HG02885 (cell line): ENCODE data around the gene PDE4C.

Experiments used
- ATAC-seq: cut with Tn5 transposase; IDR thresholded peaks from one replicate; pipeline ENCODE4 v1.9.1; 2021; ENCODE audit warnings: mild to moderate bottlenecking; ENCODE audit not compliant: unreplicated experiment, poor library complexity

Gene PDE4C

GRCh38 chr19:18254546-18255503 is 28.6 kb upstream of the PDE4C start:
- ATAC-seq: no peak

GRCh38 chr19:18253716-18254115 is 27.5 kb upstream of the PDE4C start:
- no peak for ATAC-seq

- ATAC-seq: no peak
Measured at GRCh38 chr19:18253130-18253529, 26.9 kb upstream of the PDE4C start.

DNA sequence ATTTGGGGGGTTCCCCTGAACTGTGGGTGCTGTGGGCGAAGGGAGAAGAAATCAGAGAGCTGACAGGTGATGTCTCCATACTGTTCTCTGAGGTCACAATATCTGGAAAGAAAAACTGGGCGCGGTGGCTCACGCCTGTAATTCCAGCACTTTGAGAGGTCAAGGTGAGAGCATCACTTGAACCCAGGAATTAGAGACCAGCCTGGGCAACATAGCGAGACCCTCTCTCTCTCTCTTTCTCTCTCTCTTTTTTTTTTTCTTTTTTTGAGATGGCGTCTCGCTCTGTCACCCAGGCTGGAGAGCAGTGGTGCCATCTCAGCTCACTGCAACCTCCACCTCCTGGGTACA is 26.1 kb upstream of the PDE4C start:
- no peak for ATAC-seq

DNA sequence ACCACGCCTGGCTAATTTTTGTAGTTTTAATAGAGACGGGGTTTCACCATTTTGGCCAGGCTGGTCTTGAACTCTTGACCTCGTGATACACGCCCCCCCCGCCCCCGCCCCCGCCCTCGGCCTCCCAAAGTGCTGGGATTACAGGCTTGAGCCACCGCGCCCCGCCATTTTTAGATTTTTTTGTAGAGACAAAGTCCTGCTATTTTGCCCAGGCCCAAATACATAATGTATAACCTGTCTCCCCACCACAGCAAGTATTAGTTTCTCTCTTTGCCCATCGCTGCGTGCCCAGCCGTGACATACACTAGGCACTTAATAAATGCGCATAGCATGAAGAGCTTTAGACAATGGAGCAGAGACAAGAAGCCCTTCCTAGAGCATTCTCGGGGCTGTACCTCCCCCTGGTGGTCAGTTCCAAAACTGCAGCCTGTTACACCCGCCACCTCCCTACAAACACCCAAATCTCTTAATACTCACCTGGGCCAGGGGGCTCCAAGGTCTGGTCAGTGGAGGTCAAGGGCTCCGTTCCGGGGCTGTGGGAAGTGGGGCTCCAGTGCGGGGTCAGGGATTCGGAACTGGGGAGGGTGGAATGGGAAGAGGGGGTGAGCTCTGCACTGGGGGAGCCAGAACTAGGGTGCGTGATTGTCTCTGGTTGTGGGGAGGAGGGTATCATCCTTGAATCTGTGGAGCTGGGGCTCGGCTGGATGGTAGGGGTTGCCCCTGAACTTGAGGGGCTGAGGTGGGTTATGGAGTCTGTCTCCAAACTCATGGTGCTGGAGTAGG is 25.5 kb upstream of the PDE4C start:
- ATAC-seq: no peak

DNA sequence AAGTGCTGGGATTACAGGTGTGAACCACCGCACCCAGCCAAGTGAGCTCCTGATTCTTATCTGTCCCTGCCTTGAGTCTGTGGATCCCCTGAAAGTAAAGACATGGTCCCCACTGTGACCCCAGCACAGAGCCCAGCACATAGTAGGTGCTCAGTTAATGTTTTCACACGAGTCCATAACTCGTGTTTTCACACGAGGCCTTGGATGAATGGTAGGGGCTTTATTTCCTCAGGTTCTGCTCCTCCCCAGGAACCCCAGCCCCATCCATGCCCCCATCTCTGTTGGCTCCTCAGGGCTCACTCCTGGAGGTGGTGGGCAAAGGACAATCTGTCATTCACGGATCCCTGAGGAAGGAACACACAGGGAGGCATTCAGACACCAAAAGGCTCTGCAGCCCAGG is 23.6 kb upstream of the PDE4C start:
- ATAC-seq: no peak

GRCh38 chr19:18245297-18245696 is 19.1 kb upstream of the PDE4C start:
- no peak for ATAC-seq

- ATAC-seq: no peak
Measured at GRCh38 chr19:18239303-18239702, 13.1 kb upstream of the PDE4C start.

GRCh38 chr19:18234194-18234593 is 8.0 kb upstream of the PDE4C start:
- no peak for ATAC-seq

GRCh38 chr19:18233224-18233825 is 7.1 kb upstream of the PDE4C start:
- no peak for ATAC-seq

DNA sequence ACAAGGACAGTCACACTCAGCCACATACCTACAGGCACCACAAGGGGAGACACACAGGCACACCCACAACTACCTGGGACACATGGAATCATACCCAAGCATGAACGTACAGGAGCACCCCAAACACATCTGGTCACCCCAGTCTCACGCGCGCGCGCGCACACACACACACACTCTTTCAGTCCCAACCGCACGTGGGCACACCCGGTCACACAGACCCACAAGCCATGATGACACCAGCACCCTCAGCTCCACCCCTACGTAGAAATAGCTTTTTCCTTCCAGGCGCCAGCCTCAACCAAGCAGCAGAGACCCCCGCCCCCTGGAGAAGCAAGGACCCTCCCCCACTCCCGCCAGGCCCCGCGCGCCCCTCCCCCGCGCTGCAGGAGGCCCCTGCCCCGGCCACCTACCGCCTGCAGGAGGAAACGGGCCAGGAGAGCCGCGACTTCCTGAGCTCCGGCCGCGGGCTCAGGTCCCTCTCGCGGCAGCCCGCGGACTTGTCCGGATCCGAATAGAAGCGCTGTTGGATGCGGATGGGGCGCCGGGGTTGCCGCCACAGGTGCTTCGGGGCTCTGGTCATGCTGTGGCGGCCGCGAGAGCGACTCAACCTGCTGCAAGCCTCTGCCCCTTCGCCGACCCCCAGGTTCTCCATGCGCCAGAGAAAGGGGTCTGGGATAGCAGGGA is 6.4 kb upstream of the PDE4C start:
- no peak for ATAC-seq

- no peak for ATAC-seq
Measured at GRCh38 chr19:18231775-18232174, 5.5 kb upstream of the PDE4C start.

DNA sequence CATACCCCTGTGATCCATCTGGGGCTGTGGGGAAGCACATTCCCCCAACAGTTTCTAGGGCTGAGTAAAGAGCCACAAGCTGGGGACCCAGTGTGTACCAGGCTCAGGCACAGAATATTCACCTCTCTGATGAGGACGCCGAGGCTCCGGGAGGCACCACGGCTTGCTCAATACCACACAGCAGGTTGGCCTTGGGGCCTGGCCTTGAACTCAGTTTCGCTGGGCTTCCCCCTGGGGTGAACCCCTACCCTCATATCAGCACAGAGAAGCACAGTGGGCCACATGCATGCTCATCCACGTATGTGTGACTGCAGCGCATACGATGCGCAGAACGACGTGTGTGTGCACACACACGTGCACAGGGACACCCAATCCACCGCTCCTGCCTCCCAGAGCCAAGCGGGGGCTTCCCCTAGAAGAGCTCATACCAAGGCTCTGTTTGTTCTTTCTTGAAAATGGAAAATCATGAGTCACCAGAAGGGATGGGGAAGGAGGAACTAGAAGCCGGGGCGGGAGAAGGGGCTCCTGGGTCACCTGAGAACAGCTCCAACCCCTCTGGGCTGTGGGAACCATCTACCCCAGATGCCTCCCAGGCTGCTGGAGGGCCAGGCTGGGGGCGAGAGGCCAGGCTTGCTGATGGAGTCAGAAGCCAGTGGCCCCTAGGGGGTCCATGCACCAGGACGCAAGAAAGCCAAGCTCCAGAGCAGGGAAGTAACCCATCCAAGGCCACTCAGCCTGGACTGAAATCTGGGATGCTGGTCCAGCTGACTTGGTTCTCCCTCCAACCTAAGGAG is 4.9 kb upstream of the PDE4C start:
- ATAC-seq: no peak

DNA sequence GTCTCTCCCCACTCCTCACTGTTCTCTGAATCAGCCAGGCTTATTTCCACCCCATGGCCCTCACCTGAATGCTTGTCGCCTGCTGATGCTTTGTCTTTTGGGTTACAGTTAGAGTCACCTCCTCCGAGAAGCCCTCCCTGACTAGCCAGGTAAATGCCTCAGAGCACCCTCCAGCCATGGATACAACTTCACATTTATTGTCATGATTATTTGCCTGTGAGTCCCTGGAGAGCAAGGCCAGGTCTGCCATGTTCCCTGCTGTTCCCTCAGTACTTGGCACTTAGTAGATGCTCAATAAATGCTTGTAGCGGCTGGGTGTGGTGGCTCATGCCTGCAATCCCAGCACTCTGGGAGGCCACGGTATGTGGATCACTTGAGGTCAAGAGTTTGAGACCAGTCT is 3.7 kb upstream of the PDE4C start:
- ATAC-seq: no peak

DNA sequence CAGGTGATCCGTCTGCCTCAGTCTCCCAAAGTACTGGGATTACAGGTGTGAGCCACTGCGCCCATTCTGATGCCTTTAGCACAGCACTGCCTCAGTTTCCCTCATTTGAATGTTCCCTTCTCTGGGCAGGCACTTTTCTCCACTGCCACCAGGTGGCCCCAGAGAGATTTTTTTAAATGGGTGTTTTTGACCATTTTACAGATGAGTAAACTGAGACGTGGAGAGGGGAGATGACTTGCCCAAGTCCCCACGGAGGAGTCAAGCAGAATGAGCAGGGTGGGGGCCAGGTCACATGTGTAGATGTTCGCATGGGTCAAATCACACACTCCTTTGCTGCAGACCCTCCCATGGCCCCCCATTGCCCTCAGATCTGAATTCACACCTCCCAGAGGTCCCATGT is 3.2 kb upstream of the PDE4C start:
- no peak for ATAC-seq

GRCh38 chr19:18227781-18228271 is 1.6 kb upstream of the PDE4C start:
- no peak for ATAC-seq

GRCh38 chr19:18226956-18227780 is 930 bp upstream of the PDE4C start:
- no peak for ATAC-seq

- no peak for ATAC-seq
Measured at GRCh38 chr19:18225355-18225701, 910 bp downstream of the PDE4C start.
